ENCODE results near the gene HLA-E. TPM values are rescaled to one million over a fixed set of nuclear protein-coding genes. Genes with fewer than 3 reads are reported as not detected.
A peak's percentile ranks its signal among the peaks of the same experiment; 100 is the strongest.
"Not testable (repeated sequence)": the region's sequence is repeated elsewhere in the genome, so short reads cannot be mapped to it uniquely, and the experiment has no call there.

HLA-E gene
- total RNA-seq: 179 TPM

- DNase-seq: peak; percentile 99
Observed at GRCh38 chr6:30489081-30490025, at the start of gene HLA-E. TSS of gene HLA-E (plus strand) at chr6:30489509. CDS start at chr6:30489532, 23 bp downstream.

DNA sequence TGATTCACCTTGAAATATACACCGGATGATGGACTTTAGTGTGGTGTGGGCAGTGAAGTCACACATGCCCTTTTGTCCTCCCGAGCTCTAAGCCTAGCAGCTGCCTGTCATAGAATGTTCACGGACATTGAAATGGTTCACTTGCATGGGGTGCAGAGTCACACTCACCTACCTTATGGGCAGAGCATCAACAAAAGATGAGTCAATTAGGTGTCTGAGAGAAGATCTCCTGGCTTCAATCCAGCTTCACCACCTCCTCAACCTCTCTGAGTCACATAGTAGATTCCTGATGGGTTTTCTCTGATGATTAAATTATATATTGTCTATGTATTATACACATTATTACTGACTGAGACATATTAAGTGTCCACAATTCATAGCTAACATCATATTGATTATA is 48.1 kb upstream of the HLA-E start:
- DNase-seq: no peak

DNA sequence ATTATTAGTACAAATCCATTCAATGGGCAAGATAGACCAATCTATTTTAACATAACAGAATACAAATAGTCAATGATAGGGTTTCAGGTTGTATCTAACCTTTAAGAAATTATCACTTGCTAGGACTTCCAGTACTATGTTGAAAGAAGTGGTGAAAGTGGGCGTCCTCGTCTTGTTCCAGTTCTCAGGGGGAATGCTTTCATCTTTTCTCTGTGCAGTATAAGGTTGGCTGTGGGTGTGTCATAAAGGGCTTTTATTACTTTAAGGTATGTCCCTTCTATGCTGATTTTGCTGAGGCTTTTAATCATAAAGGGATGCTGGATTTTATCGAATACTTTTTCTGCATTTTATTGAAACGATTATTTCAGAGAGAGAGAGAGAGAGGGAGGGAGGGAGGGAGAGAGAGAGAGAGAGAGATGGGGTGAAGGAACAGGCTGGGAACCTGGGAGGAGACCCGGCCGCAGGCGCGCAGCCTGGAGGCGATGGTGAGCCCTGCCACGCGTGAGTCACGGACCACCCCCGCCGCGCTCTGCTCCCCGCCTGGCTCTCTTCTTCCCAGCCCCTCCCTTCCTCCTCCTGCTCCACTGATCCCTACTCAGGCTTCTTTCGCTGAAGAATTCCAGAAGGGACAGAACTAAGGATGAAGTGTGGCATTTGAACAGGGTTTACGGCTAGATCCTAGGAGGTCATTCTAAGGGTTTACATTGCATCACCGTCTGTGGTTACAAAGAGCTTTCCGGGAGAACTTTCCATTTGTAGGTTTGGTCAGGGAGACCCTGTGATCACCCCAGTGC is 45.5 kb upstream of the HLA-E start:
- DNase-seq: no peak

GRCh38 chr6:30444451-30444742 is 44.9 kb upstream of the HLA-E start:
- no peak for DNase-seq

DNA sequence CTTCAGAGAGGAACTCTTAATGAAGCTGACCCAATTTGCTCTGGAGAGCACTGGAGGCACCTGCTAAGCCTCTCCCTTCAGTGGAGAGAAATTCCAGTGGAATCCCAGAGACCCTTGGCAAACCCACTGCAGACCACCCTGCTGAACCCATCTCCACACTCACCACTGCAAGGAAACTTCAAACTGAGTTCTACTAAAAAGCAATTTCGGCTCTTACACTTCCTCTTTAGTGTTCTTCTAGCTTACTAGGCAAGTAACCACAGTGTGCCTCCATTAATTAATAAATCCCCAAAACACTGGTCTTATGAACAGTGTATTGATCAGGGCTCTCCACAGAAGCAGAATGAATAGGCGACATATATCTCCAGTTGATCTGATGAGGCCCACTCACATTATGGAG is 43.0 kb upstream of the HLA-E start:
- no peak for DNase-seq

- no peak for DNase-seq
Observed at GRCh38 chr6:30447237-30447636, 42.1 kb upstream of the HLA-E start.

DNA sequence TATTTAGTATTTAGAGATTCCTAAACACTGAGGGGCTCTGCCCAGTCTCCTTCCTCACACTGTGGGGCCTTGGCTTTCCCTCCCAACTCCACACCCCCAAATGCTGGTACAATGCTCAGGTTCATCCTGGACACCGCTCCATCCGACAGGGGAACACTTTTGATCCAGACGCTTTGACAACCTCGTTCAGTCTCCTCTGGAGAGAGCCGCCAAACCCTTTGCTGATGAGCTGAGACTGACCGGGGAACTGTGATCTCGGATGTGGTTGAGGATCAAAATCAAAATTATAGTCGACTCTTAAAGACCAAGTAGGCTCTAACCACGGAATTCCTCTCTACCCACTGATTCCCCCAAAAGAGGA is 38.8 kb upstream of the HLA-E start:
- no peak for DNase-seq

DNA sequence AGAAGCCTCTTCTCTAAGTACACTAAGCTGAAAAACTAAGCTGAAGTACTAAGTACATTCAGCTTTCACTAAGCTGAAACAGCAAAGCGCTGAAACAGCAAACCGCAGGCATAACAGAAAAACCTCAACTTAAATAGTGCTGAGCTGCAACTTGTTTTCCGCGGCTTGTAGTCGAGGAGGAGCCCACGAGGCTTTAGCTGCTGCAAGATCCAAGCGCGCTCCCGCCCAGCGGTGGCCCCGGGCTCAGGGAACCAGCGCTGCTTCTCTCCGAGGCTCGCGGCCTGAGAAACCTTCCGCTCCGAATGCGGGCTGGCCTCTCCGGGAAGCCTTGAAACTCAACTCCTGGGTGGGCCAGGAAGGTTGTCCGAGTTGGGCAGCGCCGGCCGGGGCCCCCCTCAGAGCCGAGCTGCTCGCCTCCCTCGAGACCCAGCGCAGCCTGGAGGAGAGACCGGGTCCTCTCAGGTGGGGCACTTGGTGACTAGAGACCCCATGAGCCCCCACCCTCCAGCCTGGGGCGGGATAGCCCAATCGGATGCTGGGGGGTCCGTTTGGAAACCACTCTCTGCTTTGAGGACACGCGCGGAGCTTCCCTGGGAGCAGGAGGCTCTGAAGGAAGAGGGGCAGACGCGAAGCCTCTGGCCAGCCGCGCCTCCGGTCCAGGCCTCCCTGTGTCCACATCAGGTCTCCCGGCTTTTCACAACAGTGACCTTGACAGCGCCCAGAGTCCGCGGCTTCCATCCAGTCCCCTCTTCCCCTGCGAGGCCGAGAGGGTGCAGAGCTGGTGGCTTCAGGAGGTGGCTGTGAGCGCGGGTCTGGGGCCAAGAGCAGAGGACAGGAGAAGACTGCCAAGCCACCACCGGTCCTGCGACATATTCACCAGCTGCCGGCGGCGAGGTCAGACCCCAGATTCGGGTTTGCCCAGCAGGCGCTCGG is 38.1 kb upstream of the HLA-E start:
- DNase-seq: peak; percentile 55

GRCh38 chr6:30452736-30453507 is 36.4 kb upstream of the HLA-E start:
- no peak for DNase-seq

DNA sequence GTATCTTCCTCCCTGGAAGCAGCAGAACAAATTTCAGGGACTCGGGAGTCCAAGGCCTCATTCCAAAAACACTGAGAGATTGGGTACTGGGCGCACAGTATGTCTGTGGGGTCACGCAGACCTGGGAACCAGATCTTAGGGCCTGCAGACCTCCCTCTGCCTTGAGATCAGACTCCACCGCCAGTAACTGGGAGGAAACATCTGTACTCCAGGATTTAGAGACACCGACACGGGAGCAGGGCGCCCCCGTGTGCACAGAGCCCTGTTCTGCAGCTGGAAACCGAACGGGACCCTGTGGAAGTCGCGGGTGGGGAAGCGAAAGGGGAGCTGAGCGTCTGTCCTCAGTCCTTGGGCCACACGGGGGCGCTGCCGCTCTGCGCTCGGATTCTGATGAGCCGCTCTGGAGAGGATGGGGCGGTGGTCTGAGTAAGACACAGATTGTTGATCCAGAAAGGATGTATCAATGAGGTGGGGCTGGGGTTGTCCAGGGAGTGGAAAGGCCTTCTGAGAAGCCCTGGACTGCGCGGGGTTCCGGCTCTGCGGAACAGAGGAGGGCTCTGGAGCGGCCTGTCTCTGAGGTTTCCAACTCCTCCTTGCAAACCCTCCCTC is 35.7 kb upstream of the HLA-E start:
- peak; percentile 88 for DNase-seq

- DNase-seq: no peak
Observed at GRCh38 chr6:30459145-30459544, 30.2 kb upstream of the HLA-E start.

DNA sequence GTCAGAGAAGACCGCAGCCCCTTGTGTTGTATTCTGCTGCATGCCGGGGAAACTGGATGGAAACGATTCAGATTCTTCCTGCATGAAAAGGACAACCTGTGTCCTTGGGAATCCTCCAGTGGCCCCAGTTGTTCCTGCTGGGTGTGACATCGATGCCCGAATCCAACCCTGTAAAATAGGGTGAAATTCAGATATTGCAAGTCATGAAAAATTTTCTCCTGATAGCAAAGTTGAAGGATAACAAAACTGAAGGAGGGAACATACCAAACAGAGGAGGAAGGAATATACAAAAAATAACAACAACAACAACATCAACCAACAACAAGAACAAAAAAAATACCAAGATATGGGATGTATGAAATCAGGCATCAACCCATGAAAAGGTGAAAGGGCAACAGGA is 28.3 kb upstream of the HLA-E start:
- no peak for DNase-seq

DNA sequence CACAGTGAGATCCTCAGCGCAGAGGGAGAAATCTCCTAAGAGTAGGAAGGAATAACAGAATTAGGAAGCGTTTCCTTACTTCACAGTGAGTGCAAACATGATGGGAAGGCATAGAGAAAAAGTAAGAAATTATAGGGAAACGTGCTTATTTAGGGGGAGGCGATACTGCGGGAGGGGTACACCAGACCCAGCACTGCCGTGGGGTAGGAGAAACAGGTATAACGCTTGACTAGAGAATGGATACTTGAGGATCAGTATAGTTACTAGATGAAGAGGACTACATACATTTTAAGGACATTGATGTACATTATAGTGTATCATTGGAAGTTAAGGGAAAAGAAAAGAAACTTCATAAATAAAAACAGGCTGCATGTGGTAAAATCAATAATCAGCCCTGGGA is 26.8 kb upstream of the HLA-E start:
- no peak for DNase-seq

- no peak for DNase-seq
Observed at GRCh38 chr6:30463242-30463641, 26.1 kb upstream of the HLA-E start.

- DNase-seq: no peak
Observed at GRCh38 chr6:30463651-30464618, 25.4 kb upstream of the HLA-E start.

GRCh38 chr6:30465595-30466306 is 23.6 kb upstream of the HLA-E start:
- no peak for DNase-seq

GRCh38 chr6:30470968-30471367 is 18.3 kb upstream of the HLA-E start:
- DNase-seq: no peak

DNA sequence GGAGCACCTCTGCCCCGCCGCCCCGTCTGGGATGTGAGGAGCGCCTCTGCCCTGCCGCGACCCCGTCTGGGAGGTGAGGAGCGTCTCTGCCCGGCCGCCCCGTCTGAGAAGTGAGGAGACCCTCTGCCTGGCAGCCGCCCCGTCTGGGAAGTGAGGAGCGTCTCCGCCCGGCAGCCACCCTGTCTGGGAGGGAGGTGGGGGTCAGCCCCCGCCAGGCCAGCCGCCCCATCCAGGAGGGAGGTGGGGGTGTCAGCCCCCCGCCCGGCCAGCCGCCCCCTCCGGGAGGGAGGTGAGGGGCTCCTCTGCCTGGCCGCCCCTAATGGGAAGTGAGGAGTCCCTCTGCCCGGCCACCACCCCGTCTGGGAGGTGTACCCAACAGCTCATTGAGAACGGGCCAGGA is 14.2 kb upstream of the HLA-E start:
- DNase-seq: not testable (repeated sequence)

- no peak for DNase-seq
Observed at GRCh38 chr6:30480536-30481156, 8.7 kb upstream of the HLA-E start.
